GM19372 (cell line): Measurements from ENCODE around the gene SERINC1.
A peak's percentile ranks its signal among the peaks of the same experiment; 100 is the strongest.
"Not testable (repeated sequence)": the region's sequence is repeated elsewhere in the genome, so short reads cannot be mapped to it uniquely, and the experiment has no call there.

Experiments used
- ATAC-seq: cut with Tn5 transposase; IDR thresholded peaks from one replicate; pipeline ENCODE4 v1.9.1; 2021; ENCODE audit warnings: mild to moderate bottlenecking, low read depth, moderate library complexity; ENCODE audit not compliant: unreplicated experiment

SERINC1 gene

DNA sequence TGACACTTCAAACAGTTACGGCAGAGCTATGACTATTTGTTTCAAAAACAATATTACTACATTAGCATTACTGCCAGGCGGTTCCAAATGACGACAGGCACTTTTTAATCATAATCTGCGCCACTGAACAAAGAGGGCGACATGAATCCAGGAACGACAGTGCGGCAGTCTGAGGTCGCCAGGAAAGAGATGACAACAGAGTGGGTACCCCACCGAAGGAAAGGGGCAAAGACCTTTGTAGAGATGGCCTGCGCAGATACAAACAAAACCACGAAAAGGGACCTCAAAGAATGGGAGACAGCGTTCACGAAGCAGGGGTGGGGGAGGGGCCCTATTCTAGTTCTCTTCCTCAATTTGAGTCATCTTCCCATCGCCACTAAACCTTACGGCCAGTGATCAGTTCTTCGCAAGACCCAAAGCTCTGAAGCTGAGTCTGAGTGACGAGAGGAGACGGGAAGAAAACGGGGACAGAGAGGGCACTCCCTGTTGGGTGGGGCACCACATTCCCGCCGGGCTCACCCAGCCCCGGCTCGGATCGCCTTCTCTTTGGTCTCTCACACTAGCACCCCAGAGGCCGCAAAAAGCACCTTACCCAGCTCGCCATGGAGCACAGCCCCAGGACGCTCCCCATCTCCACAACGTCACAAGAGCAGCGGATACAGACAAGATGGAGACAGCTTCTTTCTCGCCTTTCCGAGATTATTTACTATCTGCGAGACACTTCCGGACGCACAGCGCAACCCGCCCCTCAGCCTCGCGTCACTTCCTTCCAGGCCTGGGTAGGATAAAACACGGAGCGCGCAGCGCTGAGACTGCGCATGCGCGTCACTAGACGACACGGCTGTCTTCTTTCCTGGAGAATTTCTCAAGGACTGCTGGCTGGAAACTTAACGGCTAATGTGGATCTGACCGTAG, at the start of gene SERINC1:
Gene SERINC1, minus strand, starts transcription at position 701 of the 915 bp plus-strand sequence. Its CDS starts 70 bp downstream, at position 631.
- peak; percentile 99 for ATAC-seq

GRCh38 chr6:122511193-122511924, 39.8 kb upstream of the SERINC1 start:
- ATAC-seq = no peak

DNA sequence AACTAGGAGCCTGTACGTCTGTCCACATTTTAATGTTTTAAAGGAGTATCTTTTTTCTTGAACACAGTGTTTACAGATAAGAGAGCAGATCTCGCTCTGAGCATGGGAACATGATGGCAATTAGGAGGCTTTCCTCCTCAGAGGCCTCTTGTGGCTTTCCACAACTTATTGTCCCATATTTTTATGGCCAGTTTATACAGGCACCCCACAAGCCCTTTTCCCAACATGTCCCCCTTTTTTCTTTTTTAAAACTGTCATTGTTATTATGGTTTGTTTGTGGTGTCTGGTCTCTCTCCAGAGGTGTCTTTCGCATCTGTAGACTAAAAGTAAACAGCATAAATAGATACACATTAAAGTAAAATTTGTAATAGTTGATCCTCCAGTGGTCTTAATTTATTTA, 33.6 kb upstream of the SERINC1 start:
- ATAC-seq = not testable (repeated sequence)

- ATAC-seq = no peak
Observed at GRCh38 chr6:122501475-122501874, 29.9 kb upstream of the SERINC1 start.

- no peak for ATAC-seq
Observed at GRCh38 chr6:122495612-122496011, 24.0 kb upstream of the SERINC1 start.

DNA sequence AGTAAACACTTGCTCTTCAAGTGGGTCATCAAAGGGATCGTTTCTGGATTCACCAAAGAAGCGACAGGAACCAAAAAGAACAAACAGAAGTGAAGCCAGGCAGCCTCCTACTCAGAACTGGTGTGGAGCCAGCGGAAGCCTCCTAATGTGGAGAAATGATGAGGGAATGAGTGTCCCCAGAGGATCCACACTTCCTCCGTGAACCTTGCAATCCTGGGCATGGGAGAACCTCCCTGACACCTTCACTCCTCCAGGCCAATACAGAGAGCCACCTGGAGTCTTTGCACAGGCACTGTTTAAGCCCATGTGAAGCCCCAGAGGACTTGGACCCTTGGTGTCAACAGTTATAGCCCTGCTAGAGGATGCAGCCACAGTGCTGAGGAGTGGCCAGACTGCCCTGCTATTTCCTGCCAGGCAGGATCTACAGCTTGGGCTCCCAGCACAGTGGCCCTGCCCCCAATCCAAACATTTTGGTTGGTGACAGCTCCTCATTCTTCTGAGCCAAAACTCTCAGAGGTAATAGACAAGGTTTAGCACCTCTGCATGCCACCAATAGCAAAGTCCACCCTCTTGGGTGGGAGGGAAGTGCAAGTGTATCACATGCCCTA, 23.2 kb upstream of the SERINC1 start:
- ATAC-seq = no peak

DNA sequence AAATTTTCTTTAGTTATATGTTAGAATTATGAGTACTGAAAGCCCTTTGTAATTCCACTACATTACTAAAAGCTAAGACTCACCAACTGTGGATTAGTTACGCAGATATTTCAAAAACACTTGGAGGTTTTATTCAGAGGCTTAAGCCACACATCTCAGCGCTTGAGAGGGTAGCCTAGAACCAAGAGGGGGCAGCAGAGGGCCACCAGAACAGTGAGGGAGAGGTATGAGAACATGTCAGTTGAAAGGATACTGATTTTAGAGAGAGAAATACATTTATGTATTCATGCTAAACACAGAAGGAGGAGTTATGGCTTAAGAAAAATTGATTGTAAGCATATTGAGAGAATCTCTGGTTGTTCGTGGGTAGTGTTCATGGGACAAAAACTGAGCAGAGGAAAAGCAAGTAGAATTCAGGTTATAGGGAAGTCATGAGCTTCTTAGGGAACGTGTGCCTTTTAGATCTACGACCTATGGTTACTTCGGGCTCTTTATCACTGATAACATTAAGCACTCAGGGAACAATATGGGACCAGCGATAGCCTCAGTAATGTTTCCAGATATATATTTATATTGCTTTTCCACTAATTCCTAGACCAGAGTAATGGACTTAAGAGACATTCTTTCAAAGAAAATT, 20.4 kb upstream of the SERINC1 start:
- peak; percentile 97 for ATAC-seq

GRCh38 chr6:122490607-122491006, 19.0 kb upstream of the SERINC1 start:
- no peak for ATAC-seq

DNA sequence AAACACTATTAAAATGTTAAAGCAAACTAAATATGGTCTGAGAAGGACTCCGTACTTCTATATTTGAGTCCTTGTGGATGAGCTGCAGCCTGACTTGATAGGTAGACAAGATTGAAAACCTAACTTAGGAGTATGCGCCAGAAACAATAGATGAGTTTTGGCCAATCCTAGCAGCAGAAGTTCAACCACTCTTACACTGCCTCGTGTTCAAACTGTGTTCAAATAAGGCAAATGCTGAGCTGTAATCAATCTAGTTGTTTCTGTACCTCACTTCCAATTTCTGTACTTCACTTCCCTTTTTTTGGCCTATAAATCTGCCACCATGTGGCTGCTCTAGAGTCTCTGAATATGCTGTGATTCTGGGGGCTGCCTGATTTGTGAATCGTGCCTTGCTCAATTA, 13.2 kb upstream of the SERINC1 start:
- peak; percentile 82 for ATAC-seq

GRCh38 chr6:122482750-122483080, 11.1 kb upstream of the SERINC1 start:
- ATAC-seq = no peak

GRCh38 chr6:122476131-122476530, 4.5 kb upstream of the SERINC1 start:
- ATAC-seq = no peak

GRCh38 chr6:122472022-122472340, 374 bp upstream of the SERINC1 start:
- ATAC-seq = peak; percentile 46

DNA sequence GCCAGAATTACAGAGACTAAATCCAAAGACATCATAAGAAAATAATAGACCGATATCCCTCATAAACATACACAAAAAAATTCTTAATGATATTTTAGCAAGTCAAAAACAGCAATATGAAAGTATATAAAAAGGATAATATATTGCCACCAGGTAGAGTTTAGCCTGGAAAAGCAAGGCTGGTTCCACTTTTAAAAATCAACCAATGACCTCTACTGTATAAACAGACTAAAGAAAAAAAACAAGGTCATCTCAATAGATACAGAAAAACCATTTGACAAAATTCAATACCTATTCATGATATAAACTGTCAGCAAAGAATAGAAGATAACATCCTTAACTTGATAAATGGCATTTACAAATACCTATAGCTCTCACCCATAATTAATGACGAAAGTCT, 9.7 kb downstream of the SERINC1 start:
- ATAC-seq = no peak

DNA sequence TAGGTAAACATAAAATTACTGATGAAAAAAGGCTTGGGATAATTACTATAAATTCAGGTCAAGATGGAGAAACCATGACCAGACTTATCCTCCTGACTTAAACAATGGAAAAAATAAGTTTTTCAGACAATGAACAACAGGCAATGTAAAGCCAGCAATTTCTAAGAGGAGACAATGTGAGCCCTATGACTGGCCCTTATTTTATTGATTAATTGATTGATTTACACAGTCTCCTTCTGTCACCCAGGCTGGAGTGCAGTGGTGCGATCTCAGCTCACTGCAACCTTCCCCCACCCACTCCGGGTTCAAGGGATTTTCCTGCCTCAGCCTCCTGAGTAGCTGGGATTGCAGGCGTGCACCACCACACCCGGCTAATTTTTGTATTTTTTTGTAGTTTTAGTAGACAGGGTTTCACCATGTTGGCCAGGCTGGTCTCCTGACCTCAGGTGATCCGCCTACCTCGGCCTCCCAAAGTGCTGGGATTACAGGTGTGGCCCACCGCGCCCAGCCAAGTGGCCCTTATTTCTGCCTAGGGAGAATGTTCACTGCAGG, 11.7 kb downstream of the SERINC1 start:
- not testable (repeated sequence) for ATAC-seq

DNA sequence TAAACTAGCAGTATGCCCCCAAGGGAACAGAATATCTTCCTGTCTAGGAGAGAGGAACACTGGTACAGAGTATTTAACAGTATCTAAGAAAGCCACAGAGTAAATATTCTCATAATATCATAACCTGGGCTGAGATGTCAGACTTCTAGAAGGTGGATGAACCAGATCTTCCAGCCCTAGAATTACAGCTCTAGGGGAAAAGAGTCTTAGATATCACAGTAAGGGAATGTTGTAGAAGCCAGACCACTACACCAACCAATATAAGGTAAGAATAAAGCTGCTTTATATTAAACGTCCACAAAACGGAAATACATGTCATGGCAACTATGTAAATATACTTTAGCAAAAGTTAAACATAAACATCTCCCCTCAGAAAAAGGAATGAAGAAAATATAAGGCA, 12.4 kb downstream of the SERINC1 start:
- no peak for ATAC-seq

GRCh38 chr6:122458087-122458486, 13.5 kb downstream of the SERINC1 start:
- ATAC-seq = no peak

- not testable (repeated sequence) for ATAC-seq
Observed at GRCh38 chr6:122455116-122455515, 16.5 kb downstream of the SERINC1 start.

DNA sequence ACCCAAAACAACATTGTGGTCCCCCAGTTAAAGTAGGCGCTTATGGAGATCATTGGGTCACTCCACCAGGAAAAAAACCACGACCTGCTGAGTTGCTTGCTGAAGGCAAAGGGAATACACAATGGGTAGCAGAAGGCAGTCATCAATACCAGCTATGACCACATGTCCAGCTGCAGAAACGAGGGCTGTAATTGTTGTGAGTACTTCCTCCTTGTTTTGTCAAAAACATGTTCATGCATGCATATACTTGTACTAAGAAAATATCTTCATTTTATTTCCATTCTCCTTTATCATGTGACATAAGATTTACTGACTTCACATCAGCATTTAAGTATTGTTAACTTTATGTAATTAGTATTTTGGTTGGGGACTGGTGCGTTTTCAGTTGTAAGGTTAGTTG, 16.9 kb downstream of the SERINC1 start:
- ATAC-seq = no peak

GRCh38 chr6:122452509-122452908, 19.1 kb downstream of the SERINC1 start:
- no peak for ATAC-seq

DNA sequence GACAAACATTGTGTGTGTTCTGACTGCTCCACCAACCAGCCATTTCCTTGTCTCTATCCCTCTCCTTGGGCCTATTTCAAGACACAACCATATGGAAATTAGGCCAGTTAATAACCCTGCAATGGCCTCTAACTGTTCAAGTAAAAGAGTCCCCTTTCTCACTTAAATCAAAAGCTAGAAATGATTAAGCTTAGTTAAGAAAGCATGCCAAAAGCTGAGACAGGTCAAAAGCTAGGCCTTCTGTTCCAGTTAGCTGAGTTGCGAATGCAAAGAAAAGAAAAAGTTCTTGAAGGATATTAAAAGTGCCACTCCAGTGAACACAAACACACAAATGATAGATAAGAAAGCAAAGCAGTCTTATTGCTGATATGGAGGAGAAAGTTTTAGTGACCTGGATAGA, 22.5 kb downstream of the SERINC1 start:
- no peak for ATAC-seq

- no peak for ATAC-seq
Observed at GRCh38 chr6:122445274-122445673, 26.3 kb downstream of the SERINC1 start.
